HG03442 (cell line): Measurements from ENCODE around the gene MAP3K20.
A peak's percentile ranks its signal among the peaks of the same experiment; 100 is the strongest.
"Not testable (repeated sequence)": the region's sequence is repeated elsewhere in the genome, so short reads cannot be mapped to it uniquely, and the experiment has no call there.

Source experiments
- ATAC-seq: cut with Tn5 transposase; IDR thresholded peaks from one replicate; pipeline ENCODE4 v1.9.1; 2021; ENCODE audit warnings: mild to moderate bottlenecking, moderate library complexity; ENCODE audit not compliant: unreplicated experiment

Gene MAP3K20

DNA sequence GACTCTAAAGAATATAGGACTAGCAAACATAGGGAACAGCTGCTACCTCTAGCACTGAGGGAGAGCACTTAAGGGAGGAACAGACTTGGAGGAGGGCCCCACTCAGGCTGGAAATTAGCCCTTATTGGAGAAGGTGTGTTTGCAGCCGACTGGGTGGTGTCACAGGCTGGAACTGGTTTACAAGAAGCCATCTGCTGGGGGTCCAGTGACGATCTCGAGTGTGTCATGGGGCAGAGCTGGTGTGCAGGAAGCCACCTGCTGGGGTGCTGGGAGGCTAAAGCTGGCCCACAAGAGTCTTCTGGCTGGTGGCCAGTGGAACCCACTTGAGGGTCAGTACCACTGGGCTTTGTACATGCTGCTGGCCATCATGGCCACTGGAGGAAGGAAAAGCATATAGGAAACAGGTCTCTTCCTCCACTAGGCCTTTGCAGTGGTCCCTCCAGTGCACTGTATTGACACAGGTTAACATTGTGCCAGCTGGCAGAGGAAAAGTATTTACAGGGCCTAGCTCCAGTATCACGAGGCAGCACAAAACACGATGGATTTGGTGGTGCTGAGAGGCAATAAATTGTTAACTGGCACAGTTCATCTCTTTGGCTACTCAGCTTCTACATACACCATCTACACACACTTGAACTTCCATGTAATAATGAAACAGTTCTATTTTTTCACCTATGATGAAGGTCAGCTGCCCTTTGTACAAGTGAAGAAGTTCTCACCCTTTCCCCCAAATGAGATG lies 43.6 kb downstream of the MAP3K20 start:
- peak; percentile 47 for ATAC-seq

- no peak for ATAC-seq
Measured at GRCh38 chr2:173119944-173120343, 44.3 kb downstream of the MAP3K20 start.

DNA sequence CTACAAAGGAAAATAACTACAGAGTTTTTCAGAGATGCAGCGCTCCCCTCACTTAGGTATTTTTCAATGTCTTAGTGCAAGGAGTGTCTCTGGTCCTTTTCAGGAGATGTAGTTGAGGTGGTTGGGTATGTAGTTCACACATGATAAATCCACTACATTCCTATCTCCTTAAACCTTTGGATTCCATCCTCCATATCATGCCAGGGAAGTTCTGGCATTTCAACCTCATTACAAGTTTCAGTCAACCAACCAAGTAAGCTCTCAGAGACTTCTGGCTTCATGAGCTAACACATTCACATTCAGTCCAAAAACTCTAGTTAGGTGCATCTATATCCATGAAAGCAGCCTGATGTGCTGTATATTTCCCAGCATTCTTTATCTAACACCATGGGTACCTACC lies 47.3 kb downstream of the MAP3K20 start:
- no peak for ATAC-seq

DNA sequence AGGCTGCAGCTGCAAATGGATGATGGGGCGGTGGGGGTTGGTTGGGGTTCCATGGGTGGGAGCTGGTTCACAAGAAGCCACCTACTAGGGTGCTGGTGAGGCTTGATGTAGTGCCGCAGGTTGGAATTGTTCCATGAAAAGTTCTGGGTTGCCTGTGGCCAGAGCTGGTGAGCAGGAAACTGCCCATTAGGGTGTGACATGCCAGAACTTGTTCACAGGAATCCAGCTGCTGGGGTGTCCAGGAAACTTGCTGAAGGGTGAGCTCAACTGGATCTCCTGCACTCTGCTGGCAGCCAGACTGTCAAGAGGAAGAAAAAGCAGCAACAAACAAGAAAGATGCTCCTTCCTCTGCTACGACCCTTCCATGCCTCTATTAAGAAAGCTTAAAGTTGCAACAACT lies 48.8 kb downstream of the MAP3K20 start:
- no peak for ATAC-seq

DNA sequence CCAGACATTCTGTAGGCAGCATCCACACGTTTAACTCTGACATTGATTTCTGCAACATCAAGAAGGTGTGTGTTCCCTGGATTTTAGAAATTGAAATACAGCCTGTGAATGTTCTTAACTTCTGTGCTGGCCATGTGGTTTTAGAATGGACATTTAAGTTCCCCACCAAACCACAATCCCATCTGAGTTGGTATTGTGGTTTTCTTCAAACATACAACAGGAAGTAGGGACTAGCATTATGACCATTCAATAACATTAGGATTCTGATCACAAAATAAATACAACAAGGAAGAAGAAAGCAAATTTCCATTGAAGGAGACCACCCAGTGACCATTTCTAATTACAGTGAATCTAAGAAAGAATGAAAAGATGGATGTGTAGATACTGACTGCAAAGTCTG lies 51.2 kb downstream of the MAP3K20 start:
- no peak for ATAC-seq

DNA sequence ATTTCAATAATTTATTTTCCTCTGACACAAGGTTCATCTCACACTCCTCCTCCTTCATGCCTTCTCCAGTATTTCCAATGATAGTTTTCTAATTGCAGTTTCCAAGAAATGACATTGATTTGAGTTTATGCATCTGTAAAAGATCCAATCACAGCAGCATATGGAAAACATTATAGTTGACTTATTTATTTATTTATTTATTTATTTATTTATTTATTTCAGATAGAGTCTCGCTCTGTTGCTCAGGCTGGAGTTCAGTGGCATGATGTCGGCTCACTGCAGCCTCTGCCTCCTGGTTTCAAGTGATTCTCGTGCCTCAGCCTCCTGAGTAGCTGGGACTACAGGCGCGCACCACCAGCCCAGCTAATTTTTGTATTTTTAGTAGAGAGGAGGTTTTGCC lies 52.5 kb downstream of the MAP3K20 start:
- ATAC-seq = not testable (repeated sequence)

DNA sequence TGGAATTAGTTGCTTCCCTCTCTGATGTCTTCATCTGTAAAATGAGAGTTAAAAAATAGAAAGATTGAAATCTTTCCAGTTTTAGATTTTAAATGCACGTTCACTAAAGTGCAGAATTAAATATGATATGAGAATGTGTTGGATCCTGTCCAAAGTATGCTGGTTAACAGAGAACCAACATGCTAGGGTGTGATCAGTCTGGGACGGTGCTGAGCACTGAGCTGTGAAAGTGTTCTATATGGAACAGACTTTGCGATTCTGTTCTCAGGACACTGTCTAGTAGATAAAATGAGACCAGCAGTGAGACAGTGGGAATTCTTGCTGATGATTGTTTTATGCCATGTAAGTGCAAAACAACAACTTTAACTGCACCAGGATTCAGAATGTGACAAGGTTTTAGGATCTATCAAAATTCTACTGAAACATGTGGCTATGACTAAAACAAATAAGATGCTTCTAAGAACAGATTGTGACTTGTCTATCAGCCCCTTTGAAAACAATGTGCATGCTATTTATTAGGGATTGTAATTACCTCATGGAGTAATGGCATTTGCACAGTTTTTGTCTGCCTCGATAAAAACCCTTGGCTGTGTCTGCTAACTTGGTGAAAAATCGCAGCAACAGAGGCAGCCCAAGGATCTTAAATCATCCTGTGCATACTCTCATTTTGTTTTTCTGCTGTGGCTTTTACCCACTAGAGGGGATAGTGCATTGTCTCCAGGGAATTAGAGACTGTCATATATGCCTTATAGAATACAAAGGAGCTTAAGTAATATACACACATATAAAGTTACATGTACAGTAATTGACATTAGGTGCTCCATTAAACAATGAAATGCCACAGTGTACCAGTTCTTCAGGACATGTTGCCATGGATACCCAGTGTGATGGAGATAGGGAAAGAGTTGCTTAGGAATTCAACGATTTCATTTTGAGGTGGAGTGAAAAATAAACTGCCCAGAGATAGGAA lies 55.1 kb downstream of the MAP3K20 start:
- no peak for ATAC-seq

DNA sequence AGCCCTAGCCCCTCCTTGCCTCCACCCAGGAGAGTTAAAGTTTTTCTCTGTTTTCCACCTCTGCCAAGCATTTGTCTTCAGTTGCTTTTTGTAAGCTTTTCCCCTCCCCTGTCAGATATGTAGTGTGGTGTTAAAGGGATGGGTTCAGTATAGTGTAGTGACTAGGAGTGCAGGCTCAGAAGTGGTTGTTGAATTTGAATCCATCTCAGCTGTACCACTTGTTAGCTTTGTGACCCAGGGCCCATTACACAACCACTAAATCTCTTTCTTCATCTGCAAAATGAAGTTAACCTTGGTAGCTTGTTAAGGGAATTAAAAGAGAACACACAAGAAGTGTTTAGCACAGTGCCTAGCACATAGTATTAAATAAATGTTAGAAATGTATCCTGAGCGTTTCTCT lies 56.9 kb downstream of the MAP3K20 start:
- ATAC-seq = no peak

DNA sequence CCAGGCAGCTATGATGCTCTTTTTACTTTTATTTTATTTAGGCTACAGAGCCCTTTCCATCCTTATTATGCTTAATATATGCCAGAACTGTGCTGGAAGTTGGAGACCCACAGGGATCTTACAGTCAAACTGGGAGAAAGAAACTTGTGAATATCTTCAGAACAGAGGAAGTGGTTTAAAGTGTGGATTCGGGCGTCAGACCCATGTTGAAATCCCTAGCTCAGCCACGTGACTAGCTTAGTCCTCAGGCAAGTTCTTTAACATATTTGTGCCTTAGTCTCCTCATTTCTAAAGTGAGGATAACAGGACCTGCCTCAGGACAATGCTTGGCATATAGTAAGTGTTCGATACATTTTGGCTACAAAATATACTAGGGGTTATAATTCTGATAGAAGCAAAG lies 59.1 kb downstream of the MAP3K20 start:
- no peak for ATAC-seq

DNA sequence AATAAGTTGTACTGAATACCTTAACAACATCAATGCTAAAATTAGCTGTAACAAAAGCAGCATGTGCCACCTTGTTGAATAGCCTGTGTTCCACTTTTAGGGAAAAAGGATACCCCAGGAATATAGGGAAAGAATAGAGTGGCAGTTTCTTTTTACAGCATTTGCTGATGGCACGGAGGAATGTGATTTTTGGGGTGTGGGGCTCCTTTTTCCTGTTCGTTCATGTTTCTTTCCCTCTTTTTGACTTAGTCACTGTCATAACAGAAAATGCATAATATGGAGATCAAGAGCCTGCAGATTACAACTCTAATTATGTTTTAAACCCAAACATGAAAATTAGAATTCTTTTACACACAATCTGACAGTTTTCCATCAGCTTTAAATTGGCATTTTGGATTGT lies 60.4 kb downstream of the MAP3K20 start:
- no peak for ATAC-seq

DNA sequence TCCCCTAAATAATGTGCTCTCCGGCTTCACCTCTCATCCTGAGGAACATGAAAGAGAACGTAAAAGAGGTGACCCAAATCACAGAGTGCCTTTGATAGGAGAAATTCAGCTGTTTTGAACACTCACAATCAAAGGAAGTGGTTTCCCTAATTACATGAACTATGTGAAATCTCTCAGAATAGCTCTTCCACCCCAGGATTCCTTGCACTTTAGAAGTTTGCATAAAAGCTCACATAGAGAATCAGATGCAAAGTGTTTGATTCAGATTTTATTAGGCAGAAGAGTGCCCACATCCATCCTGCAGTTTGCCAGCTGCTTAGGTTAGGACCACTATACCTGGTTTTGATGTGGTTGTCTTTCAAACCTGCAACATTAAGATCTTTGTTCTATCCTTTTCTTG lies 61.0 kb downstream of the MAP3K20 start:
- ATAC-seq = no peak

DNA sequence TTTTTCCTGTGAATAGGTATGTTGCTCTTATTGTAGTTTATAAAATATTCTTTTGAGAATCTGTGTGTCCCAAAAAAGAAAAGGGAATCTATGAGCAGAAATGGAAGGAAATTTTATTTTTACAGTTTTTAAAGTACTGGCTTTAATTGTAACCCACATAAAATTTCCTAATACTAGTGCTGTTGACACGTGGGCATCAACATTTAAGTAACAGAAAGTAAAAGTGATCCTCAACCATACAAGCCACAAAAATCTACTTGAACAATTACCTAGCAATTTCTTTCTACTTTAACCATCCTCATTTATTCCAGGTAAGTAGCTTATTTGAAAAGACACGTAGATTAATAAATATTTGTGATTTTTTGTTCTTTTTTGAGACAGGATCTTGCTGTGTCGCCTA lies 62.0 kb downstream of the MAP3K20 start:
- no peak for ATAC-seq

DNA sequence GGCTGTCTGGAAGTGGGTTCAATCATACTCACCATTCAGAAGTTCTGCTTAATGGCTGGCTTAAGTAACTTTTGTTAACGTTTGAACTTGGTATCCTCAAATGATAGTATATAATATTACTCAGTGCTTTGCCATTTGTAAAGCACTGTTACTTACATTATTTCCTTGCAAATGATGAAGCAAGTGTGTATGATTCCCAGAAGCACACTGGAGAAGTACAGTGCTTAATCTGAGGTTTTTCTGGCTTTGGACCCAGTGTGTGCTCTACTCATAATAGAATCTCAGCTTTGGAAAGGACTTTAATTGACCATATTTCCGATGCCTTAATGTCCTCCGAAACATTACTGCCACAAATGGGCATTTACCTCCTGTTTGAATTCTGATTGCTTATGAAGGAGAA lies 63.3 kb downstream of the MAP3K20 start:
- ATAC-seq = no peak

DNA sequence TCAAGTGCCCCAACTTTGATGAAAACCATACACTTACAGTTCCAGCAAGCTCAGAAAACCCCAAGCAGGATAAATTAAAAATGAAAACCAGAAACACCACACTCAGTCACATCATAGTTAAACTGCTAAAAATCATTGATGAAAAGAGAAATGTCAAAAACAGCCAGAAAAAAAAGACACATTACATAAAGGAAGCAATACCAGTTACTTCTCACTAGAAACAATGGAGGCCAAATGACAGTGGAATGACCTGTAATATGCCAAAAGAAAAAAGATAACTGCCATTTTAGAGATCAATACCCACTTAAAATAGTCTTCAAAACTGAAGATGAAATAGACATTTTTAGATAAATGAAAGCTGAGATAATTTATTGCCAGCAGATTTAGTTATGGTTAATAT lies 66.0 kb downstream of the MAP3K20 start:
- no peak for ATAC-seq

- ATAC-seq = no peak
Measured at GRCh38 chr2:173145454-173145853, 69.8 kb downstream of the MAP3K20 start.

DNA sequence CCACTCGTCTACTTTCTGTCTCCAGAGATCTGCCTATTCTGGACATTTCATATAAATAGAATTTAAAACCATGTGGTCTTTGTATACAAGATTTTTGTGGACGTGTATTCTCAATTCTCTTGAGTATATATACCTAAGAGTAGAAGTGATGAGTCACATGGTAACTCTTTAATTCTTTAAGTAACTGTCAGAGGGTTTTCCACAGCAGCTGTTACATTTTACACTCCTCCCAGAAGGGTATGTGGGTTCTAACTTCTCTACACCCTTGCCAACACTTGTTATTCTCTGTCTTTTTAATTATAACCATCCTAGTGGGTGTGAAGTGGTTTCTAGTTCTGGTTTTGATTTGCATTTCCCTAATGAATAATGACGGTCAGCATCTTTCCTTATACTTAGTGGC lies 70.9 kb downstream of the MAP3K20 start:
- no peak for ATAC-seq

DNA sequence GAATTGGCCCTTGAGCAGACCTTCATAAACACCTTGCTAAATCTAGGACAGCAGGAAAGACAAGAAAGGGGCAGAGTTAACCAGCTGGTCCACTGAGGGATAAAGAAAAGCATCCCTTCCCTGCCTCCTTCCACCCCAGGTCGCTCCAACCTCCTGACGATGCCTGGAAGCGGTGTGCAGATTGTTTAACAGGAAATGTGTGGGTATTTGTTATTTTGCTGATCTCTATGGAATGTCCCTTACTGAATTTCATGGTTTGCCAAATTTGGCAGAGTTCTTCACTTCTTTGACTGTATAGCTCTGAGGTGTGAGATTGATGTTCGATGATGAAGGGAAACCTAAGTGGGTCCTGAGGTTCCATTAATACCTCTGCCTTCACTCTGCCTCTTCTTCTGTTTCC lies 72.9 kb downstream of the MAP3K20 start:
- ATAC-seq = no peak

DNA sequence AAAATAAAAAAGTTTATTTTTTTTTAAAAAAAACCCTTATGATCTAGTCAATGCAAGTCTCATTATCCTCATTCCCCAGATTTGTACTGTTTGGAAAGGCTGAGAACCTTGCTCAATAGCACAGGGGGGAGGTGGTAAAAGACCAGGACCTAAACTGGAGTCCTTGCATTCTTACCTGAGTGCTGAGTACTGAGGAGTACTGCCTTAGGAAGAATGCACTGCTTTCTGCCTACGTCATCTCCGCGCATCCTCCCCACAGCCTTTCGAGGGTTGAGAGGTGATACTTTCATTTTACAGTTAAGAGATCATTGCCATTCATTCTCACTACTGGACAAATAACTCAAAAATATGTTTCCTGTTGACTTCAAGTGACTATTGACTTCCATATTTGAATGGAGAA lies 73.8 kb downstream of the MAP3K20 start:
- ATAC-seq = peak; percentile 64

GRCh38 chr2:173150087-173150486 lies 74.4 kb downstream of the MAP3K20 start:
- no peak for ATAC-seq

- no peak for ATAC-seq
Measured at GRCh38 chr2:173150963-173151362, 75.3 kb downstream of the MAP3K20 start.

DNA sequence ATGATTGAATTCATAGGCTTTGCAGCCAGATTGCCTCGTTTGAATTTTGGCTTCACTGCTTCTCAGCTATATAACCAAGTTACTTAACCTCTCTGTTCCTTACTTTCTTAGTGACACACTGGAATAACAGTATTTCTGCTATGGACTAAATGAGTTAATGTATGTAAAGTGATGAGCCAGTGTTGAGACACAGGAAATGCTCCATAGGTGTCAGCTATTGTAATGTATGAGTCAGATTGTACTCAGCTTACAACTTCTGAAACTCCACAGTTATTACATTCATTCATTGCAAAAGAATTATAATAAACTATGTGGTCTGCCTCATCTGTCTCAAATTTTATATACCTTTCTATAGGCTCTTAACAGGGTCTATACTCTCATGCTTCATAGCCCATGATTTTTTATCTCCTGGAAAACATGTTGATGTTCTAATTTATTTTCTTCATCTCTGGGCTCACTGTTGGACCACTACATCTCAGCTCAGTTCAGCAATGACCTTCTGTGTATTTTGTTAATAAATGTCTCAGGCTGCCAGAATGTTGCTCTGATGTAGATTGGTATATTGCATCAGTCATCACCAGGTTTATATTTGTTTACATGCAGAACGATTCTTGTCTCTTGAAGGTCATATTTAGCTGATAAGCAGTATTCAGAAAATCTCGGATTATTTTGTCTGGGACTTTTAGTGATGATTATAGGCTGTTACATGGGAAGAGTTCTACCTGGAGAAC lies 76.2 kb downstream of the MAP3K20 start:
- peak; percentile 71 for ATAC-seq
